Fibroblast of lung (primary cell): ENCODE data around the gene EIF4EBP2. TPM values are rescaled to one million over a fixed set of nuclear protein-coding genes. Genes with fewer than 3 reads are reported as not detected.

Source experiments
- DNase-seq, 2 donors: peaks; one replicate each; pipeline versions ENCODE4 v3.0.0 to v3.0.0-alpha.2; 2010; ENCODE audit warnings: low read depth in 2 of 2
- H2AFZ ChIP-seq: 2 replicates; pipeline ENCODE4 v1.5.1; 2012; ENCODE audit warnings: low read length, control low read depth, inconsistent platforms
- H3K27ac ChIP-seq: 2 replicates; pipeline ENCODE4 v1.5.1; 2011; ENCODE audit warnings: low read length, control low read depth; ENCODE audit not compliant: insufficient read depth
- H3K27me3 ChIP-seq: 2 replicates; pipeline ENCODE4 v1.5.1; 2011; ENCODE audit warnings: mild to moderate bottlenecking, low read length; ENCODE audit not compliant: control insufficient read depth, insufficient read depth
- H3K36me3 ChIP-seq: 2 replicates; pipeline ENCODE4 v1.5.1; 2011; ENCODE audit warnings: low read length; ENCODE audit not compliant: control insufficient read depth, insufficient read depth
- H3K4me1 ChIP-seq: 2 replicates; pipeline ENCODE4 v1.5.1; 2011; ENCODE audit warnings: low read length; ENCODE audit not compliant: control insufficient read depth, insufficient read depth; ENCODE audit errors: extremely low read depth
- H3K4me2 ChIP-seq: 2 replicates; pipeline ENCODE4 v1.5.1; 2011; ENCODE audit warnings: low read length, control low read depth; ENCODE audit not compliant: insufficient read depth; ENCODE audit errors: extremely low read depth
- H3K4me3 ChIP-seq, 4 experiments: fragments of 200-600 bp in 1 of 4; sonication (generic) in 1 of 4; replicated peaks in 1 of 4; 2 replicates each; pipeline ENCODE4 v1.5.1; 2011 to 2016; ENCODE audit warnings: low read length in 4 of 4, low read depth in 3 of 4, mild to moderate bottlenecking in 3 of 4, control low read depth in 2 of 4, inconsistent platforms in 1 of 4, mixed read lengths in 1 of 4; ENCODE audit not compliant: insufficient read depth in 1 of 4; ENCODE audit errors: control extremely low read depth in 1 of 4
- H3K79me2 ChIP-seq: 2 replicates; pipeline ENCODE4 v1.5.1; 2012; ENCODE audit warnings: mild to moderate bottlenecking, low read length, inconsistent platforms; ENCODE audit not compliant: control insufficient read depth, insufficient read depth
- H3K9ac ChIP-seq: 2 replicates; pipeline ENCODE4 v1.5.1; 2011; ENCODE audit warnings: mild to moderate bottlenecking, low read length, control low read depth; ENCODE audit not compliant: insufficient read depth
- H3K9me3 ChIP-seq: 2 replicates; pipeline ENCODE4 v1.5.1; 2012; ENCODE audit warnings: low read depth, low read length; ENCODE audit not compliant: control insufficient read depth, insufficient read depth
- H4K20me1 ChIP-seq: 2 replicates; pipeline ENCODE4 v1.5.1; 2011; ENCODE audit warnings: low read length; ENCODE audit not compliant: control insufficient read depth, insufficient read depth; ENCODE audit errors: extremely low read depth
- CTCF ChIP-seq, 2 donors: IDR thresholded peaks in 1 of 2; conservative IDR thresholded peaks in 1 of 2; 1 replicate in 1 of 2; 2 replicates in 1 of 2; pipeline ENCODE4 v1.5.1; 2011 to 2012; ENCODE audit warnings: low read length in 2 of 2, control low read depth in 1 of 2, inconsistent platforms in 1 of 2, low read depth in 1 of 2, mild to moderate bottlenecking in 1 of 2
- EZH2 ChIP-seq: IDR thresholded peaks from 2 replicates; pipeline ENCODE4 v1.5.1; 2012; ENCODE audit warnings: low read length, control low read depth, mild to moderate bottlenecking; ENCODE audit errors: missing control alignments
- polyA plus RNA-seq, 2 donors: library from polyadenylated mRNA; depleted of rRNA in 1 of 2; stranded (reverse) in 1 of 2; unstranded in 1 of 2; fragments of >200 nt; gene quantifications; 2 replicates each; pipeline ENCODE4 v1.2.1, GENCODE V29; 2011 to 2012; ENCODE audit warnings: missing spikeins in 1 of 2
- total RNA-seq: library from RNA; depleted of rRNA; stranded (reverse); fragments of >200 nt; gene quantifications from 2 replicates; pipeline ENCODE4 v1.2.1, GENCODE V29; 2014

Gene EIF4EBP2
- total and polyA plus RNA-seq, 2 donors (not counting 1 experiment from before 2014, with no cell fraction given) = 18.0 to 44.9 TPM

DNA sequence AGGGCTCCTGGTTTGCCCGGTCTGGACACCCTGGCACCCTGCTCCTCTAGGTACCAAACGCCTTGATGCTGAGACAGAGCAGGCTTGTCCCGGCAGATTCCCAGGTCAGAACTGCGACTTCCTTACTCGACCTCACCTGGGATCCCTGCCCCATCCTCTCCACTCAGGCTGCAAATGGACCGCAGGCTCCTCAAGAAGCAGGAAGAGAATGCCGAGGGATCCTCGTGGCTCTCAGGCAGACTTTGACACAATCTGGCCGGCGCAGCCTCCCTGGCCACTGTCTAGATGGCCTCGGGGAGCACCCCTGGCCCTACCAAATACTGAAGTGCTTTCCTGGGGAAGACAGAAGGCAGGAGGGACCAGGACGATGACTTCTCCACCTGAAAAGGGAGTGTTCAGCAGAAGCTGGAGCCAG, 38.0 kb downstream of the EIF4EBP2 start:
- no peak overlapping the region for H3K4me2 ChIP-seq
- H3K27ac ChIP-seq = no peak overlapping the region

GRCh38 chr10:70442332-70442988, 38.5 kb downstream of the EIF4EBP2 start:
- no peak for DNase-seq
- H3K9me3 ChIP-seq = no peaks in the 10 kb centered on the region
- no peaks in the 10 kb centered on the region for H3K36me3 ChIP-seq
- H4K20me1 ChIP-seq = no peaks in the 10 kb centered on the region
- TF ChIP-seq CTCF (conservative IDR thresholded peaks at IDR 0.05 in 1 of 2, IDR thresholded peaks at IDR 0.05 in 1 of 2; ENCODE audit: low read depth in 1 of 2, low read length in 2 of 2) (no peak), EZH2 (no peak)
- no peak overlapping the region for H3K4me2 ChIP-seq
- H3K4me3 ChIP-seq = no peak overlapping the region
- peaks cover 40% of the 10 kb centered on the region for H3K27me3 ChIP-seq
- H2AFZ ChIP-seq = no peak overlapping the region
- no peaks in the 10 kb centered on the region for H3K79me2 ChIP-seq
- no peak overlapping the region for H3K27ac ChIP-seq
- peaks cover 4% of the 10 kb centered on the region for H3K4me1 ChIP-seq
- H3K9ac ChIP-seq = no peak overlapping the region

More for the DNA sequence above, 38.0 kb downstream of the EIF4EBP2 start:
- no peak overlapping the region for H3K4me3 ChIP-seq
- no peaks in the 10 kb centered on the region for H3K36me3 ChIP-seq
- H4K20me1 ChIP-seq = no peaks in the 10 kb centered on the region
- H3K9me3 ChIP-seq = no peaks in the 10 kb centered on the region
- H3K79me2 ChIP-seq = no peaks in the 10 kb centered on the region
- DNase-seq = no peak
- TF ChIP-seq CTCF (conservative IDR thresholded peaks at IDR 0.05 in 1 of 2, IDR thresholded peaks at IDR 0.05 in 1 of 2; ENCODE audit: low read depth in 1 of 2, low read length in 2 of 2) (no peak), EZH2 (no peak)
- peaks cover 4% of the 10 kb centered on the region for H3K4me1 ChIP-seq
- H3K27me3 ChIP-seq = peaks cover 40% of the 10 kb centered on the region
- no peak overlapping the region for H3K9ac ChIP-seq
- H2AFZ ChIP-seq = no peak overlapping the region

- Histone ChIP-seq H3K36me3 (no peaks in the 10 kb centered on the region), H3K4me3 (no peak overlapping the region), H3K4me1 (peaks cover 4% of the 10 kb centered on the region), H3K9me3 (no peaks in the 10 kb centered on the region), H2AFZ (no peak overlapping the region), H4K20me1 (no peaks in the 10 kb centered on the region), H3K27ac (no peak overlapping the region), H3K4me2 (no peak overlapping the region), H3K79me2 (no peaks in the 10 kb centered on the region), H3K27me3 (peaks cover 33% of the 10 kb centered on the region), H3K9ac (no peak overlapping the region)
- no peak for DNase-seq
- TF ChIP-seq CTCF (conservative IDR thresholded peaks at IDR 0.05 in 1 of 2, IDR thresholded peaks at IDR 0.05 in 1 of 2; ENCODE audit: low read depth in 1 of 2, low read length in 2 of 2) (no peak), EZH2 (no peak)
These were observed 40.8 kb downstream of the EIF4EBP2 start for GRCh38 chr10:70444744-70445143.
